ENCODE data around the gene DNAJC11.
"Not testable (repeated sequence)": the region's sequence is repeated elsewhere in the genome, so short reads cannot be mapped to it uniquely, and the experiment has no call there.

Gene DNAJC11

GRCh38 chr1:6601923-6602668 is 99.5 kb downstream of the DNAJC11 start:
- Histone ChIP-seq H3K4me3 (ENCODE audit: low read depth in 1 of 2, low read length in 1 of 2) (peak overlapping the region; percentile 98 to 100), H3K36me3 (peaks cover 21% of the 10 kb centered on the region), H3K9me3 (no peaks in the 10 kb centered on the region), H3K27me3 (no peaks in the 10 kb centered on the region), H3K27ac (peak overlapping the region; percentile 94), H3K4me1 (ENCODE audit: control insufficient read depth in 1 of 2, insufficient read depth in 1 of 2, low read depth in 1 of 2, low read length in 1 of 2) (peaks cover 34 to 56% of the 10 kb centered on the region in 2 experiments)
- TF ChIP-seq, protein P1, sequence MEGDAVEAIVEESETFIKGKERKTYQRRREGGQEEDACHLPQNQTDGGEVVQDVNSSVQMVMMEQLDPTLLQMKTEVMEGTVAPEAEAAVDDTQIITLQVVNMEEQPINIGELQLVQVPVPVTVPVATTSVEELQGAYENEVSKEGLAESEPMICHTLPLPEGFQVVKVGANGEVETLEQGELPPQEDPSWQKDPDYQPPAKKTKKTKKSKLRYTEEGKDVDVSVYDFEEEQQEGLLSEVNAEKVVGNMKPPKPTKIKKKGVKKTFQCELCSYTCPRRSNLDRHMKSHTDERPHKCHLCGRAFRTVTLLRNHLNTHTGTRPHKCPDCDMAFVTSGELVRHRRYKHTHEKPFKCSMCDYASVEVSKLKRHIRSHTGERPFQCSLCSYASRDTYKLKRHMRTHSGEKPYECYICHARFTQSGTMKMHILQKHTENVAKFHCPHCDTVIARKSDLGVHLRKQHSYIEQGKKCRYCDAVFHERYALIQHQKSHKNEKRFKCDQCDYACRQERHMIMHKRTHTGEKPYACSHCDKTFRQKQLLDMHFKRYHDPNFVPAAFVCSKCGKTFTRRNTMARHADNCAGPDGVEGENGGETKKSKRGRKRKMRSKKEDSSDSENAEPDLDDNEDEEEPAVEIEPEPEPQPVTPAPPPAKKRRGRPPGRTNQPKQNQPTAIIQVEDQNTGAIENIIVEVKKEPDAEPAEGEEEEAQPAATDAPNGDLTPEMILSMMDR (IDR thresholded peaks at IDR 0.05) = no peak

DNA sequence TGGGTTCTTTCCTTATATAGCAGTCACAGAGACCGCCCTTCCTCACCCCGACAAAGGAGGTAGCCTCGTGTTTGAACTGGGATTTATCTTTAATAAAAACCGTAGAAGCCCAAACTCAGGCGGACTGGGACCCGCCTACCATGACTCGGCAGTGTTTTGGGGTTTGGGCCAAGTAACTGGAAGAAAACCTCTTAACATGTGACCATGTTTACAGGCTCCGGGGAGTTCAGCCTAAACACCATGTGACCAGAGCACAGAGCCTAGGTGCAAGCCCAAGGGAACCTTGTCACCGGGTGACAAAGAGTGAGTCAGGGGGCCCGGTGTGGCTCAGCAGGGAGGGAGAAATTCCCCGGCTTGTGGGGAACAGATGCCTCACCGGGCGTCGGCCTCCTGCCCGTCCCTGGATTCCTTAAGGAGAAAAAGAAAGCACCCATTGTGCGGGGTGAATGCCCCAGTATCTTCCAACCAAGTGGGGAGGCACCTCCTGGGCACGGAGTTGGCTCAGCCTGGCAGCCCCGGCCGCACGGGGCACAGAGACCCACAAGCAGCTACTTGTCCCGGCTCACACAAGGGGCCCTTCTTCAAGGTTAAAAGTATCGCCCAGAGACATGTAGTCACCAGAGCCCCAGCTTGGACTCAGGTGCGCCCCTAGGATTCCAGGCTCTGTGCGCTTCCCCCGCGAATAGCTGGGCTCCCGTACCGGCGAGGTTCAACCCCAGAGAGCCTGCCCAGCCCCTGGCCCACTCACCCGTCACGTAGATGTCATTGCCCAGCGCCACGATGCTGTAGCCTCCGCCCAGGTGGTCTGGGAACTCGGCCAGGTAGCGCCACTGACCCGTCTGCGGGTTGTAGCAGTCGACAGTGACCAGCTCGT is 100.3 kb downstream of the DNAJC11 start:
- Histone ChIP-seq H3K27me3 (no peaks in the 10 kb centered on the region), H3K4me3 (ENCODE audit: low read depth in 1 of 2, low read length in 1 of 2) (peak overlapping the region; percentile 98 to 100), H3K9me3 (no peaks in the 10 kb centered on the region), H3K27ac (peak overlapping the region; percentile 94), H3K36me3 (peaks cover 29% of the 10 kb centered on the region), H3K4me1 (ENCODE audit: control insufficient read depth in 1 of 2, insufficient read depth in 1 of 2, low read depth in 1 of 2, low read length in 1 of 2) (peaks cover 42 to 64% of the 10 kb centered on the region in 2 experiments)
- TF ChIP-seq, protein P1 (IDR thresholded peaks at IDR 0.05) = no peak

- Histone ChIP-seq H3K9me3 (no peaks in the 10 kb centered on the region), H3K36me3 (peaks cover 37% of the 10 kb centered on the region), H3K4me3 (ENCODE audit: low read depth in 1 of 2, low read length in 1 of 2) (peak overlapping the region; percentile 98 to 100), H3K4me1 (ENCODE audit: control insufficient read depth in 1 of 2, insufficient read depth in 1 of 2, low read depth in 1 of 2, low read length in 1 of 2) (peaks cover 50 to 70% of the 10 kb centered on the region in 2 experiments), H3K27me3 (no peaks in the 10 kb centered on the region), H3K27ac (peak overlapping the region; percentile 94)
- TF ChIP-seq, protein P1 (IDR thresholded peaks at IDR 0.05) = no peak
These were observed 101.1 kb downstream of the DNAJC11 start for GRCh38 chr1:6600410-6601048.

GRCh38 chr1:6599991-6600390 is 101.6 kb downstream of the DNAJC11 start:
- H3K9me3 ChIP-seq, H3K27me3 ChIP-seq: not testable (repeated sequence)
- Histone ChIP-seq H3K4me3 (ENCODE audit: low read depth in 1 of 2, low read length in 1 of 2) (peak overlapping the region; percentile 98 to 100), H3K36me3 (peaks cover 42% of the 10 kb centered on the region), H3K27ac (peak overlapping the region; percentile 94), H3K4me1 (ENCODE audit: control insufficient read depth in 1 of 2, insufficient read depth in 1 of 2, low read depth in 1 of 2, low read length in 1 of 2) (peaks cover 54 to 76% of the 10 kb centered on the region in 2 experiments)

GRCh38 chr1:6599141-6599975 is 102.3 kb downstream of the DNAJC11 start:
- H3K4me3 ChIP-seq (ENCODE audit: low read depth in 1 of 2, low read length in 1 of 2) = peak overlapping the region; percentile 98 to 100
- TF ChIP-seq, protein P1 (IDR thresholded peaks at IDR 0.05) = no peak
- H3K36me3 ChIP-seq = peaks cover 49% of the 10 kb centered on the region
- no peaks in the 10 kb centered on the region for H3K27me3 ChIP-seq
- peaks cover 56 to 79% of the 10 kb centered on the region in 2 experiments for H3K4me1 ChIP-seq (ENCODE audit: control insufficient read depth in 1 of 2, insufficient read depth in 1 of 2, low read depth in 1 of 2, low read length in 1 of 2)
- H3K9me3 ChIP-seq = no peaks in the 10 kb centered on the region
- peak overlapping the region; percentile 94 for H3K27ac ChIP-seq
